Right lobe of liver (tissue), 6 donors: ENCODE measurements around the gene SLC41A3. TPM values are rescaled to one million over a fixed set of nuclear protein-coding genes. Genes with fewer than 3 reads are reported as not detected.

ENCODE experiments used
- ATAC-seq, 4 donors: fragments of 200-7000 bp; cut with Tn5 transposase; one replicate each; pipeline ENCODE4 v1.9.1; 2020; ENCODE audit warnings: mild to moderate bottlenecking in 4 of 4, moderate library complexity in 4 of 4
- DNase-seq, 3 donors: peaks; one replicate each; pipeline ENCODE4 v3.0.0-alpha.2; 2020
- H3K27ac ChIP-seq, 3 donors: fragments of 200-600 bp; one replicate each; pipeline ENCODE4 v1.8.0; 2022
- H3K27me3 ChIP-seq, 2 donors: fragments of 200-600 bp; one replicate each; pipeline ENCODE4 v1.8.0; 2022
- H3K36me3 ChIP-seq, 4 donors: fragments of 200-600 bp; sonication (generic) in 1 of 4; one replicate each; pipeline versions ENCODE4 v1.5.1 to v1.8.0; 2017 to 2022; ENCODE audit warnings: control low read depth in 1 of 4
- H3K4me1 ChIP-seq, 4 donors: fragments of 200-600 bp; sonication (generic) in 1 of 4; one replicate each; pipeline versions ENCODE4 v1.5.1 to v1.8.0; 2017 to 2022; ENCODE audit warnings: control low read depth in 1 of 4
- H3K4me3 ChIP-seq, 3 donors: fragments of 200-600 bp; one replicate each; pipeline ENCODE4 v1.8.0; 2022
- H3K9me3 ChIP-seq, 4 donors: fragments of 200-600 bp; sonication (generic) in 1 of 4; one replicate each; pipeline versions ENCODE4 v1.5.1 to v1.8.0; 2017 to 2022; ENCODE audit warnings: control low read depth in 1 of 4
- CTCF ChIP-seq, 4 donors: fragments of 200-600 bp in 3 of 4; fragments of 450-650 bp in 1 of 4; IDR thresholded peaks; one replicate each; pipeline versions ENCODE4 v1.5.1 to v1.8.0; 2016 to 2022; ENCODE audit warnings: antibody characterized with exemption in 4 of 4, mild to moderate bottlenecking in 2 of 4
- POLR2A ChIP-seq: fragments of 450-650 bp; IDR thresholded peaks from one replicate; pipeline ENCODE4 v1.6.1; 2017; ENCODE audit warnings: antibody characterized with exemption, mild to moderate bottlenecking
- WGBS: methylation state at CpG from one replicate; pipeline ENCODE4 v1.1.6; 2018; ENCODE audit warnings: low coverage, low lambda C conversion rate; ENCODE audit not compliant: insufficient coverage; ENCODE audit errors: missing lambda C conversion rate; 5-methylcytosine and 5-hydroxymethylcytosine counted together
- intact Hi-C, 2 donors: fragments of 100-400 bp; cut with DNase I; formaldehyde crosslinking; loops; one replicate each; pipeline versions ENCODE4 v1.11.2 to v1.14.1; 2022
- total RNA-seq, 6 experiments: library from RNA; depleted of rRNA in 2 of 6; stranded (reverse); fragments of >200 nt in 2 of 6; fragmentation: NEBNext Ultra II Directional in 3 of 6; extraction: Animal tissue kit (Norgen Biotek cat#: 25700) in 3 of 6; gene quantifications; one replicate each; pipeline versions ENCODE4 v1.1.0 to v1.2.4, GENCODE V29; 2016 to 2023
- donor health status: DM: no; HTN: yes; CAD: no.
- donor health status: DM: no; HTN: no; CAD: no.
- donor health status: DM: no; HTN: no; CAD: no.
- donor health status: DM: no; HTN: yes; CAD: no.
- donor health status: DM: no; HTN: yes; CAD: no.

SLC41A3 gene
- total RNA-seq, 6 experiments from 2014 or later = 12.7 to 29.1 (median 15.9) TPM

GRCh38 chr3:126121632-126122031, 37.7 kb upstream of the SLC41A3 start:
- TF ChIP-seq POLR2A = no peak
- TF ChIP-seq CTCF (IDR thresholded peaks at IDR 0.05) = no peak
- Histone ChIP-seq H3K36me3 (peaks cover 0 to 97% (median 33%) of the 10 kb centered on the region in 4 donors), H3K27ac (no peak overlapping the region), H3K27me3 (no peaks in the 10 kb centered on the region), H3K4me3 (no peak overlapping the region), H3K4me1 (no peaks in the 10 kb centered on the region), H3K9me3 (no peaks in the 10 kb centered on the region)
- ATAC-seq (no peak), DNase-seq (peak in 1 of 3 donors; percentile 6)
- intact Hi-C loops = no loop called here
- 88% methylated on average over 1 of the region's 4 CpGs for WGBS

- Histone ChIP-seq H3K4me3 (no peak overlapping the region), H3K9me3 (no peaks in the 10 kb centered on the region), H3K36me3 (peaks cover 0 to 97% (median 35%) of the 10 kb centered on the region in 4 donors), H3K27me3 (no peaks in the 10 kb centered on the region), H3K4me1 (no peaks in the 10 kb centered on the region), H3K27ac (no peak overlapping the region)
- intact Hi-C loops = no loop called here
- TF ChIP-seq CTCF (IDR thresholded peaks at IDR 0.05) (no peak), POLR2A (no peak)
- ATAC-seq (no peak), DNase-seq (peak in 2 of 3 donors; percentile 18 to 35)
- 92% methylated on average over 9 of the region's 9 CpGs for WGBS
These were observed 37.1 kb upstream of the SLC41A3 start for GRCh38 chr3:126121074-126121473.

- 85% methylated on average over 6 of the region's 8 CpGs for WGBS
- TF ChIP-seq CTCF (IDR thresholded peaks at IDR 0.05) (no peak), POLR2A (no peak)
- intact Hi-C loops = no loop called here
These were observed 36.1 kb upstream of the SLC41A3 start for GRCh38 chr3:126119976-126120375.

GRCh38 chr3:126119008-126119675, 35.2 kb upstream of the SLC41A3 start:
- Histone ChIP-seq H3K4me3 (no peak overlapping the region), H3K36me3 (peaks cover 0 to 97% (median 41%) of the 10 kb centered on the region in 4 donors), H3K9me3 (no peaks in the 10 kb centered on the region), H3K4me1 (no peaks in the 10 kb centered on the region), H3K27me3 (no peaks in the 10 kb centered on the region), H3K27ac (no peak overlapping the region)
- ATAC-seq (no peak), DNase-seq (peak in 1 of 3 donors; percentile 23)
- TF ChIP-seq POLR2A (no peak), CTCF (IDR thresholded peaks at IDR 0.05) (no peak)
- intact Hi-C loops = no loop called here
- WGBS = 85% methylated on average over 7 of the region's 7 CpGs

More at GRCh38 chr3:126119976-126120375, 36.1 kb upstream of the SLC41A3 start:
- DNase-seq (no peak), ATAC-seq (no peak)
- H3K4me1 ChIP-seq = no peaks in the 10 kb centered on the region
- H3K4me3 ChIP-seq = no peak overlapping the region
- H3K36me3 ChIP-seq = peaks cover 0 to 97% (median 37%) of the 10 kb centered on the region in 4 donors
- H3K27me3 ChIP-seq = no peaks in the 10 kb centered on the region
- no peaks in the 10 kb centered on the region for H3K9me3 ChIP-seq
- no peak overlapping the region for H3K27ac ChIP-seq
